GM04503 (cell line): ENCODE results near the gene MIA3.

ENCODE experiments used
- DNase-seq: peaks from one replicate; pipeline ENCODE4 v3.0.0-alpha.2; 2012; ENCODE audit warnings: low read depth

MIA3 gene

DNA sequence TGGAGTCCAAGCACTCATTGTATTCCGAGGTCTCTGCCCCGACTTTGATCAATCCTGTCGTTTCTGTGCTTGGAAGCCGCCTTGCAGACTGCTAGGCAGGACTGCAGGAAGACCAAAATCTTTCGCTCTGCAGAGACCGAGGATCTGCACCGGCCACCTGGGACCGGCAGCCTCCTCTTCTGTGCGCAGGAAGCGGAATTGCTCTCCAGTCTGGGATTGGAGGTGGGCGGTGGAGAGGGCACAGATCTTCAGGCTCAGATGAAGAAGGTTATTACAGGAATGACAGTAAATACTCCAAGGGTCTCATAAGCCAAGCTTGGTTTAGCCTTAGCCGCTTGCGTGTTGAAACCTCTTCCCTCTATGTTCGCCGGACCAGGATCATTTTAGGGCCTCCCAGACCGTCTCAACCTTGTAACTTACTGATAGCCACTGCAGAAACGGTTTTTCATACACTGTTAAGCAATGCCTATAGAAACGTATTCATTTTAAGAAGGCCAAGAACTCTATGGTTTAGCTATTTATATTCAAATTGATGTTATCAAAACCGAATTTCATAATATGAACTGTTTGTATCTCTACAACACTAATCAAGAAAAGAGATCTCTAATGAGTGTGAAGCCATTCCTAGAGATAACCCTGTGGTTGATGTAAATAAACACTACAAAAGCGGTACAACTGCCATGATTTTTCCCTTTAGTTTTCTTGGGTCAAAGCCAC is 1.1 kb downstream of the MIA3 start:
- no peak for DNase-seq

GRCh38 chr1:222620566-222620965 is 2.7 kb downstream of the MIA3 start:
- DNase-seq = no peak

DNA sequence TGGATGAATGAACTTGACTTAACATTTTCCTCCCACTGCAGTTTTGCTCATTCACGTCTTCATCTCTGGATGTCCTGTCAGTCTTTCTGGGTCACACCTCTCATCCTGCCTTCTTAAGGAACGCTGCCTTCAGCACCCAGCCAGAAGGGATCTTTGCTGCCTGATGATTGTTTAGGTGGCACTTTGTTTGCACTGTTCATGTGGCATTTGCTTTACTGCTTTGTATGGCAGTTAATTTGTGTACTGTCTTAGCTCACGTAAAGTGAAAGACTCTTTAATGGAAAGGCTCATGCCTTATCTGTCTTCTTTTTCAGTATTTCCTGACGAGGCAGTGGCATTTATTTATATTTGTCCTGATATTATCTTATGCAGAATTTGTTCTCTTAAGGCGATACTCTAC is 4.9 kb downstream of the MIA3 start:
- DNase-seq = no peak

- no peak for DNase-seq
Observed at GRCh38 chr1:222623458-222623857, 5.6 kb downstream of the MIA3 start.

GRCh38 chr1:222624214-222624613 is 6.3 kb downstream of the MIA3 start:
- DNase-seq = no peak

DNA sequence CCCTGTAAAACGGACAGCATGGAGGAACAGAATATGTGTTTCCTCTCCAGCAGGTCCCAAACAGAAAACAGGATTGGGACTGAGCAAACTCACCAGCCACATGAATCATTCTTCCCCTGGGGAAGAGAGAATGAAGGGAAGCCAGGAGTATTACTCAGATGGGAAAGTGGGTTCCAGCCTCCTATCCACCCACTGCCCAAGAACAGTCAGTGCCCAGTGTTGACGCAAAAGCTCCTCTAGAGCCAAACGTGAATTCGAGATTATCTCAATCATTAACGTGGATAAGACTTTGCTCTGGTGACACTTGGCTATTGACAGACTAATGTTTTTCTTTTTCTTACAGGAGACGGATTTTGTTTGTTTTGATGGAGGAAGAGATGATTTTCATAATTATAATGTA is 9.3 kb downstream of the MIA3 start:
- no peak for DNase-seq

DNA sequence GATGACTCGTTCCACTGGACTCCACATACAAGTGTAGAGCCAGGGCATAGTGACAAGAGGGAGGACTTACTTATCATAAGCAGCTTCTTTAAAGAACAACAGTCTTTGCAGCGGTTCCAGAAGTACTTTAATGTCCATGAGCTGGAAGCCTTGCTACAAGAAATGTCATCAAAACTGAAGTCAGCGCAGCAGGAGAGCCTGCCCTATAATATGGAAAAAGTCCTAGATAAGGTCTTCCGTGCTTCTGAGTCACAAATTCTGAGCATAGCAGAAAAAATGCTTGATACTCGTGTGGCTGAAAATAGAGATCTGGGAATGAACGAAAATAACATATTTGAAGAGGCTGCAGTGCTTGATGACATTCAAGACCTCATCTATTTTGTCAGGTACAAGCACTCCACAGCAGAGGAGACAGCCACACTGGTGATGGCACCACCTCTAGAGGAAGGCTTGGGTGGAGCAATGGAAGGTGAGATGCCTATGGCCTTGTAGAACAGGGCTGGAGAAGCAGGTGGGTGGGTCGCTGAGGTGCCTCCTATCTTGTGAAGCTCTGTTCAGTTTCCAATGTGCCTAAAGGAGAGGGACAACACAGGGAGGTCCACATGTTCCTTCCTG is 12.1 kb downstream of the MIA3 start:
- DNase-seq = no peak

DNA sequence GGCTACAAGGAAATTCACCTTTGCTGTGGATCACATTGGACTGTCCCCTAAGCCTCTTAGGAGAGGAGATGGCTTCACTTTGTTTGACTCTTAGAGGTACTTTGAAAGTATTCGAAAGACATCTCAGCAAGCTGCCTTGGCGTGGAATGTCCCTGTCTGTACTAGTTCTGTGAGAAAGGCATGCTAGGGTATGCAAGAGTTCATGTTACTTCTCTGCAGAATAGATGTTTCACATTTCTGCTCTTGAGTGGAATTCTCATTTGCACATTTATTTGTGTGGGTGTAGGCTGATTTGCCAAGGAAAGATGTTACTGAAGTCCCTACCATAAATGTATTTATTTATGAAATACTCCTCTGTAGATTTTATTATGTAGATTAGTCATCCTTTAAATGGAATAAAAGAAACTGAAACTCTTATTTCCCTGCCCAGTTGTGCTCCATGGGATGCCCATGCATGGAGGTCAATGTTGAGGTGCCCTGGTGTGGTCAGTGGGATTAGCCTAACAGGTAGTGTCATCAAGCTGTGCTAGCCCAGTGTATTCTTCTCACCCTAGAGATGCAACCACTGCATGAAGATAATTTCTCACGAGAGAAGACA is 13.8 kb downstream of the MIA3 start:
- no peak for DNase-seq

DNA sequence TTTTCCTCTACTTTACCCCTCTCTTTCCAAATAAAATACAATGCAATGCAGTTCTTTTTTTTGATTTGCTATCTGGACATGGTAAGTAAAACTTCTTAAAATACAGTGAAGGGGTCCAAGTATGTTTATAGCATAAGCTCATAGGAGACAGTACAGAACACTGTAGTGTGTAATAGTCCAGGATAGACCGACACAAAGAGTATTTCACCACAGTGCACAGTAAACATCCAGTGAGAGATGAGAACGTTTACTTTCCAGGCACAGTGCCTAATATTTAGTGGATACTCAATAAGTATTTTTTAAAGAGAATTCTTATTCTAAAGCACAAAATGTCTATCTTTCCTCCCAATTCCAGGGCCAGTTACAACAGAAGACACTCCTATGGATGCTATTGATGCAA is 14.9 kb downstream of the MIA3 start:
- DNase-seq = no peak

- DNase-seq = no peak
Observed at GRCh38 chr1:222634180-222635013, 16.5 kb downstream of the MIA3 start.

DNA sequence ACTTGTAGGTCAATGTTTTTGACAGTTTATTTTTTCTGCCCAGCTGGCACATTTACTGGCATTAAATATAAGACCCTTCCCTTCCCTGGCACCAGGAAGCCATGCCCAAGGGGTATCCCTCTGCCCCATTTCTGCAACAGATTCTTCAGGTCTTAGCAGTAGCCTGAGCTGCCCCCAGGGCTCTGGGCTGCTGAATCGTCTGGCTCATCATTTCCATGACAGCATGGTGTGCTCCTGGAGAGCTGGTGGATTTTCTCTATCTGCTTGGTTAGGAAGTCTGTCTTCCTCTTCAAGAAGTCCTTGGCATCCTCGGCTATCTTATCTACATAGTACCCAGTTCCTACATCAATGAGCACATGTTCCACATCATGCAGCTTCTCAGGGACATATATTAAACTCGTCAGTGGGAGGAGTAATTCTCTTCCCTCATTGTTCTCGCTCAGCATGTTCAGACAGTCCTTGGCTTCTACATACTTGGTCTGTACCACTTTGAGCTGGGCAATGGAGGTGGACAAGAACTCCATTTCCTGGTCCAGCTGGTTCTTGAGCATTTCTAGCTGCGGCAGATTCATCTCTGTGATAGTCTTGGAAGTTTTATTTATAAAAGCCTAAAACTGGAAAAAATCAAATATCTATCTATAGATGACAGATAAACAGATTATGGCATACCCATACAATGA is 23.5 kb downstream of the MIA3 start:
- DNase-seq = no peak

GRCh38 chr1:222642468-222642867 is 24.6 kb downstream of the MIA3 start:
- DNase-seq = no peak

- no peak for DNase-seq
Observed at GRCh38 chr1:222643606-222643937, 25.7 kb downstream of the MIA3 start.

DNA sequence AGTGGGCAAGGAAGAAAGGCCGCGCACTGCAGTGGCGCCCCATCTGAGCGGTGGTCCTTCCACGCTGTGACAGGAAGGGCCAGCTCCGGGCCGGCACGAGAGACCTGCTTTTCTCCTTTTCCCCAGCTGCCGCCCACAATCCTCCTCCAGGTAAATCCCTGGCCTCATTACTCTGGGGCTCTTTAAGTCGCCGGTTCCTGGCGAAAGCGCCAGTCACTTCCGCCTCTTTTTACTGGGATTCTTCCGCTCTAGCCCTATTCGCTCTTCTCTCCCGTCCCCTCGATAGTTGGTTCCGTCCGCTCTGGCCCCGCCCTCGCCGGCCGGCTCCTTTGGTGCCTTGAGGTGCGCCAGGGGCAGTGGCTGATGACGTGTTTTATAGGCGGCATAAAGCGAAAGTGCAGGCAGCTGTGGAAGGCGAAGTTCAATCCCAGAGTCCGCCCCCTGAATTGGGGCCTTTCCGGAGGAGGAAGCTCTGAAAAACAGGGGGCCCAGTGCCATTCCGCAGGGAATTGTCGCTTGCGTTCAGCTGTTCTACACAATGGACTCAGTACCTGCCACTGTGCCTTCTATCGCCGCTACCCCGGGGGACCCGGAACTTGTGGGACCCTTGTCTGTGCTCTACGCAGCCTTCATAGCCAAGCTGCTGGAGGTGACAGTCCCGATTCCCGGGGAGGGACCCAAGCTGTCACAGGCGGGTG is 26.2 kb downstream of the MIA3 start:
- peak; percentile 92 for DNase-seq

GRCh38 chr1:222644636-222644980 is 26.7 kb downstream of the MIA3 start:
- DNase-seq = no peak

- no peak for DNase-seq
Observed at GRCh38 chr1:222652676-222653075, 34.8 kb downstream of the MIA3 start.

GRCh38 chr1:222653178-222653827 is 35.4 kb downstream of the MIA3 start:
- DNase-seq = no peak

DNA sequence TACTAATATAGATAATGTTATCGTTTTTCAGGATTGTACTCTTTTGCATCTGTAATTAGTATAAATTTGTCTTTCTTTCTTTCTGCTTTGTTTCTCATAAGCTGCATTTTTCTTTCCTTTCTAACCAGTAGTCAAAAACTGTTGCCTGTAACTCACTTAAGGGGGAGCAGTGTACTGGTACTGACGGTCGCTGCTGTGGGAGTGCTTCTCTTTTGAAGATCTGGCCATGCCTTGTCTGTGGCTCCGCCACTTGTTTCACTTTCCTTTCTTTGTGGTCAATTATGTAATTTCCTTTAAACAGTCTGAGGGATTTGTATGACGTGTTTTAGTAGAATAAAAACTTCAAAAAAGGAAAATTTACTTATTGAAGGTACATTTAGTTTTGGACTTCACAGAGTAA is 37.0 kb downstream of the MIA3 start:
- no peak for DNase-seq

GRCh38 chr1:222656391-222657155 is 38.7 kb downstream of the MIA3 start:
- DNase-seq = no peak

DNA sequence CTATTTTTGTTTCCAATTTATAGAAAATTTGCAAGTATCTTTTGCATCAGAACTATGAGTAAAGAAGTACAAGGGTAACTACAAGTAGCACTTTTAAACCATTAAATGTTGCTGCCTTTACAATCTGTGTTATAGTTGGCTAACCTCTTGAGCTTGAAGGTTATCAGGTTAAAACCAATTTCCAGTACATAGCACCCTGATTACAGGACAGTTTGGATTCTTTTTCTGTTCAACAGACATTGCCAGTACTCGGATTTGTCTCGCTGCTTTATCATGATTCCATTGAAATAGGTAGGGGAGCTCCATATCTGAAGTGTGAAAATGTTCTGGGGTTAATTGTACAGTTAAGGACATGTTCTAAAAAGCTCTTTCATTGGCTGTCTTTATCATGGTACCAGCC is 40.0 kb downstream of the MIA3 start:
- DNase-seq = no peak
